SKM-1 treated with dmso at 0.1 percent for 144 hours (cell line): Measurements from ENCODE around the gene FICD.
"Not testable (repeated sequence)": the region's sequence is repeated elsewhere in the genome, so short reads cannot be mapped to it uniquely, and the experiment has no call there.

Experiments
- DNase-seq: peaks from one replicate; lab custom pipeline; 2025; ENCODE audit not compliant: unreplicated experiment; lab: John Stamatoyannopoulos, UW

Gene FICD

GRCh38 chr12:108514973-108515814 is at the start of gene FICD:
TSS of gene FICD (plus strand) at chr12:108515277. CDS start at chr12:108516973, 1,696 bp downstream.
- peak; percentile 75 for DNase-seq

DNA sequence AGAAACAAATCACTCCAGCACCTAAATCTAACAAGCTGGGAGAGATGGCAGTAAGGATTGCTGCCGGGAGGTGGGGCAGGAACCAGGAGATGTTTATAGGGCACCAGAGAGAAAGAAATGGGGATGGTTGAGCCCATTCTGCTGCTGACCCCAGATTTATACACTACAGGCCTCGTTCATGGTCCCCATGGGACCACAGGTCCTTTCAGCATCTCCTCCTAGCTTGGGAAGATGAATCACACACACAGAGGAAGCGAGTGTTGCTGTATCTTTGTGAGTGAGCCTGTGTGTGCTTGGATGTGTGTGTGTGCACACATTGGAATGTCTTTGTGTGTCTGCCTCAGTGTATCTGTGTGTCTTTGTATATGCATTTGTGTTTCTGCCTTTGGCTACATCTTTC is 49.7 kb upstream of the FICD start:
- DNase-seq = no peak

GRCh38 chr12:108468196-108468968 is 46.7 kb upstream of the FICD start:
- DNase-seq = no peak

GRCh38 chr12:108473400-108474055 is 41.5 kb upstream of the FICD start:
- DNase-seq = no peak

DNA sequence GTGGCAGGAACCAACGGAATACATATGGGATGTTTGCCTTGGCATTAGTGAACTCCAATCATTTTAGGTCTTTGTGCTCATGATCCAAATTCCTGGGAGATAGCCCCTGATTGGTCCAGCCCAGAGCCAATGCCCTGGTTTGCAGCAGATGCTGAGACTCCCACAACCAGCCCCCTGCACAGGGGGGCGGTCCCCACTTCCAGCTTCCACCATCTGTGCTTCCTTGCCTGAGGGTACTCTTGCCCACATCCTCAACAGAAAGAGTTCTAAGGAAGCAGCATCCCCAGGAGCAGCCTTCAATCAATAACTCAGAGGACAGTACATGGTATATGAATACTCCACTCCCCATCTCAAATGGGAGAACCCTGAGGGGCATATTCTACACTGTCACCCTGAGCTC is 39.7 kb upstream of the FICD start:
- no peak for DNase-seq

DNA sequence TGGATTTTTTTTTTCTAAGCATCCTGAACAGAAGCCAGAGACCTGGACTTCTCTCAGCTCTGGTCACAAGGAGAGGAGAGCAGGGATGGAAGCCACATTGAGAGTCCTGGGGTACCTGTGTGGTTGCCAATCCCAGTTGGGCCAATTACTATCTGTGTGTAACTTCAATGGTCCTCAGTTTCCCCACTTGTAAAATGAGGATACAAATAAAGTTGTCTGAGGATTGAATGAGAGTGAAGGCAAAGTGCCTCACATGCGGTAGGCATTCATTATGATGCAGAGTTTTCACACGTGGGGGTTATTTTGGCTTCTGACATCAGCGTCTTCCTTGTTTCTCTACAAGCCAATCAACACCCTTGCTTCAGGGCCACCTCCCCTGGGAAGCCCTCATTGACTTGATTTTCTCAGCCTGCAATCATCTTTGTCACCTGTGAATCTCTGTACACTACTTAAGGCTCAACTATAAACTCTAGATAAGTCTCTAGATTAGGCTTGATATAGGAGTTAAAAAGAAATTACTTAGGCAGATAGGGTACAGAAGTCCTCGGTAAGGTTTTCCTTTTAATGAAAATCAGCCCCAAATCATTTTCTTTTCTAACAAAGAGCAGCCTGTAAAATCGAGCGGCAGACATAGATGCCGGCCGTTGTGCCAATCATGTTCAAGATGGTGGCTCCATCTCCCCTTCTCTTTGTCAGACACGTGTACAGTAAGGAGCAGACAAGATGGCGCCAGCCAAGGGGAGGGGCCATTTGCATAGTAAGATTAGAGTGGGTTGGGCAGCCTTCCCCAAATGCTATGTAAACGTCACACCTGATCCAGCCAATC is 37.8 kb upstream of the FICD start:
- no peak for DNase-seq

DNA sequence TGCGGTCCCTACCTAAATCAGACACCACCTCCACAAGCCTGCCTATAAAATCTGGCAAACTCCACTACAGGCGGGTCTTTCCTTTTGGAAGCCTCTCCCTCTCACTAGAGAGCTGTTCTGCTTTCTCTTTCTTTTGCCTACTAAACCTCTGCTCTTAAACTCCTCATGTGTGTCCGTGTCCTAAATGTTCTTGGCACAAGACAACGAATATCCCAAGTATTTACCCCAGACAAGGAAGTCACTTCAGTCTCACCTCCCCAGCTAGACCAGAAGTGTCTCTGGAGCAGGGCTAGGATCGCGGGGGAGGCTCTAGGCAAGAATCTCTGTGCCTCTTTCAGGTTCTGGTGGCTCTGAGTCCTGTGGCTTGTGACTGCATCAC is 37.2 kb upstream of the FICD start:
- no peak for DNase-seq

GRCh38 chr12:108478611-108479206 is 36.4 kb upstream of the FICD start:
- no peak for DNase-seq

- no peak for DNase-seq
Observed at GRCh38 chr12:108479364-108480070, 35.6 kb upstream of the FICD start.

- DNase-seq = no peak
Observed at GRCh38 chr12:108482717-108483212, 32.3 kb upstream of the FICD start.

DNA sequence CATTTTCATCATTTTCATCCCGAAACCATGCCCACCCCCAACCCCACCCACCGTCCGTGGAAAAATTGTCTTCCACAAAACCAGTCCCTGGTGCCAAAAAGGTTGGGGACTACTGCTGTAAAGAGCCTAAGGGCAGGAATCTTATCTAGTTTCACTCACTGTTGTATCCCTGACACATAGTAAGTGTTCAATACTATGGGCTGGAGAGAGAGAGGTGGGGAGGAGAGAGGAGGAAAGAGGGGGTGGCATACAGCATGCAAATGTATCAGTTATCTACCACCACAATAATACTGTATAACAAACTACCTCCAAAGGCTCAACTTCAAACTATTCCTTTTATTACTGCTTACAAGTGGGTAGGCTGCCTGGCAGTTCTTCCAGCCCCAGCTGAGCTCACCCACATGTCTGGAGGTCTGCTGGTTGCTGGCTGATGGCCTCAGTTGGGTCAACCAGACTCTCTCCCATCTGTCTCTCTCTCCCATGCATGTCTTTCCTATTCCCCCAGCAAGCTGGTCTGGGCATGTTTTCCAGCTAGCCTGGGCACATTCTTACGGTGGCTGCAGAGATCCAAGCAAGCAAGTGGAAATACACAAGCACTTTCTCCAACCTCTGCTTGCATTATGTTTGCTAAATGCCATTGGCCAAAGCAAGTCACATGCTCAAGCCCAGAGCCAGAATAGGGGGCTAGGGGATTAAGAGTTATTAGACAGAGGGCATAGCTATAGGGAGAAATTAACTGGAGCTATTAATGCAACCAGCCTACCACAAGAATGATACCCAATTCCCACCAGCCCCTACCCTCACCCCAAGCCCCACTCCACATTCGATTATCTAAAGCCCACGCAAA is 31.6 kb upstream of the FICD start:
- DNase-seq = no peak

- DNase-seq = no peak
Observed at GRCh38 chr12:108484431-108484830, 30.6 kb upstream of the FICD start.

- DNase-seq = no peak
Observed at GRCh38 chr12:108484845-108485244, 30.2 kb upstream of the FICD start.

- not testable (repeated sequence) for DNase-seq
Observed at GRCh38 chr12:108485371-108485770, 29.7 kb upstream of the FICD start.

GRCh38 chr12:108487029-108487428 is 28.0 kb upstream of the FICD start:
- not testable (repeated sequence) for DNase-seq

GRCh38 chr12:108491256-108491655 is 23.8 kb upstream of the FICD start:
- no peak for DNase-seq

DNA sequence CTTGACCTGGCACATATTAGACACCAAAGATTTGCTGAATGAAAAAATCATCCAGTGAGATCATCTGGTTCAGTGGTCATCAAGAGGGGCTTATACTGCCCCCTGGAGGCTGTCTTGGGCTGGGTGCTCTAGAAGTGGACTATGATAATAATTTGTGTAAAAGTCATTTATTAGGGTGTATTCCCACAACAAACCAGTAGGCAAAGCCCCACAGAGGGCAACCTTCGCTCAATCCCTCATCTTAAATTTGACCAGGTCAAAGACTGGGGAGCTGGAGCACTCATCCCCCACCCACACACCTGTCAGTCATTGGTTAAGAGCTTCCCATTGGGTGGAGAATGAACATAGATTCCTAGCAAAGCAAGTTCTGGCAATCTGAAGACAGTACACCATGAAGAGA is 20.0 kb upstream of the FICD start:
- no peak for DNase-seq

DNA sequence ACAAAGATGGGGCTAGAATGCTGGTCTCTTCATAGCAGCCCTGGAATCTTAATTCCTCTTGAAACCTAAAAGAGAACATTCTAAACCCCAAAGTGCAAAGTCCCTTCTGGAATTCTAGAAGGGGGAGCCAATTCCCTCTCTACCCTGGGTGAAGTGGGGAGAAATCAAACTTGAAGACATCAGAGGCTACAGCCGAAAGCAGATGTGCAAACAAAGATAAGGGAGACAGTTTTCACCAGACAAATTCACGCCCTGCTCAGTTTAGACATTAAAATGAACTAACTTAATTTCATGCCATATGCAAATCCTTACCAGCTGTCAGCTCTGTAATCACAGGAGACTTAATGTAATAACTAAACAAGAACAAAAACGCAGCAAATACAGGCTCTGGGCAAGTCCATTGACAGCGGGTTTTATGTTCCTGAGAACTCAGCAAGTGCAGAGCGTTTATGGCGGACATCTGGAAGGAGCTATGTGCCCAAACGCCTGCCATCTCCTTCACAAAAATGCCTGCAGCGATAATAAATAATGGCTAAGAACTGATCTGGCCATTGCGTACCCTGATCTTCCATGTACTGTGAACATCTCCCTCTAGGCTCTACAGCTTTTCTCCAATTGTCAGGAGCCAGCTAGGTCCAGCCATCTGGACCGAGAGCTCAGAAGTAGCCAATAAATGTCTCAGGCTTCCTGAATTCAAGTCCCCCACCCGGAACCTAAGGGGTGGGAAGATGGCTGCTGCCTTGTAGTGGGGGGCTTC is 19.1 kb upstream of the FICD start:
- no peak for DNase-seq
